ENCODE results near the gene ZNF407.

Gene ZNF407

GRCh38 chr18:74788657-74789056 is 191.0 kb downstream of the ZNF407 start:
- DNase-seq (ENCODE audit: low spot score) = no peak

- DNase-seq (ENCODE audit: low spot score) = no peak
Observed at GRCh38 chr18:74789078-74789477, 191.4 kb downstream of the ZNF407 start.

- no peak for DNase-seq (ENCODE audit: low spot score)
Observed at GRCh38 chr18:74790451-74790850, 192.8 kb downstream of the ZNF407 start.

GRCh38 chr18:74791501-74792194 is 194.0 kb downstream of the ZNF407 start:
- no peak for DNase-seq (ENCODE audit: low spot score)

- no peak for DNase-seq (ENCODE audit: low spot score)
Observed at GRCh38 chr18:74793746-74794145, 196.1 kb downstream of the ZNF407 start.

- no peak for DNase-seq (ENCODE audit: low spot score)
Observed at GRCh38 chr18:74795751-74796150, 198.1 kb downstream of the ZNF407 start.

GRCh38 chr18:74796211-74796610 is 198.5 kb downstream of the ZNF407 start:
- DNase-seq (ENCODE audit: low spot score) = no peak

GRCh38 chr18:74796841-74797576 is 199.3 kb downstream of the ZNF407 start:
- no peak for DNase-seq (ENCODE audit: low spot score)

GRCh38 chr18:74797577-74798151 is 200.0 kb downstream of the ZNF407 start:
- DNase-seq (ENCODE audit: low spot score) = no peak

- DNase-seq (ENCODE audit: low spot score) = no peak
Observed at GRCh38 chr18:74799542-74799941, 201.9 kb downstream of the ZNF407 start.

GRCh38 chr18:74800098-74800497 is 202.4 kb downstream of the ZNF407 start:
- no peak for DNase-seq (ENCODE audit: low spot score)

GRCh38 chr18:74803117-74803516 is 205.4 kb downstream of the ZNF407 start:
- no peak for DNase-seq (ENCODE audit: low spot score)

GRCh38 chr18:74803769-74804168 is 206.1 kb downstream of the ZNF407 start:
- DNase-seq (ENCODE audit: low spot score) = no peak

- no peak for DNase-seq (ENCODE audit: low spot score)
Observed at GRCh38 chr18:74804677-74805076, 207.0 kb downstream of the ZNF407 start.

- no peak for DNase-seq (ENCODE audit: low spot score)
Observed at GRCh38 chr18:74806073-74806472, 208.4 kb downstream of the ZNF407 start.

GRCh38 chr18:74806700-74807416 is 209.2 kb downstream of the ZNF407 start:
- DNase-seq (ENCODE audit: low spot score) = no peak

- no peak for DNase-seq (ENCODE audit: low spot score)
Observed at GRCh38 chr18:74817576-74817975, 219.9 kb downstream of the ZNF407 start.

GRCh38 chr18:74818516-74819175 is 221.0 kb downstream of the ZNF407 start:
- no peak for DNase-seq (ENCODE audit: low spot score)

- no peak for DNase-seq (ENCODE audit: low spot score)
Observed at GRCh38 chr18:74819433-74820059, 221.9 kb downstream of the ZNF407 start.

- DNase-seq (ENCODE audit: low spot score) = no peak
Observed at GRCh38 chr18:74820160-74820780, 222.6 kb downstream of the ZNF407 start.

GRCh38 chr18:74825460-74825859 is 227.8 kb downstream of the ZNF407 start:
- DNase-seq (ENCODE audit: low spot score) = no peak
